Type B pancreatic cell (in vitro differentiated cells): ENCODE data around the gene CDH5. TPM values are rescaled to one million over a fixed set of nuclear protein-coding genes. Genes with fewer than 3 reads are reported as not detected.
A peak's percentile ranks its signal among the peaks of the same experiment; 100 is the strongest.

Experiments
- DNase-seq: peaks from one replicate; pipeline ENCODE4 v3.0.0; 2021; ENCODE audit warnings: mixed read lengths; ENCODE audit not compliant: unreplicated experiment; ENCODE audit errors: extremely low spot score
- H3K27ac Mint-ChIP-seq: 2 replicates; pipeline ENCODE4 v1.8.0; 2021; ENCODE audit warnings: mild to moderate bottlenecking, mixed read lengths
- H3K27me3 Mint-ChIP-seq: 2 replicates; pipeline ENCODE4 v1.8.0; 2021; ENCODE audit warnings: mixed read lengths
- H3K36me3 Mint-ChIP-seq: 2 replicates; pipeline ENCODE4 v1.8.0; 2021; ENCODE audit warnings: mixed read lengths
- H3K4me1 Mint-ChIP-seq: one replicate; pipeline ENCODE4 v1.8.0; 2021; ENCODE audit warnings: mixed read lengths; ENCODE audit not compliant: unreplicated experiment
- H3K4me3 Mint-ChIP-seq: 2 replicates; pipeline ENCODE4 v1.8.0; 2021; ENCODE audit warnings: mild to moderate bottlenecking, mixed read lengths
- H3K9me3 Mint-ChIP-seq: 2 replicates; pipeline ENCODE4 v1.8.0; 2021; ENCODE audit warnings: mixed read lengths
- CTCF ChIP-seq: fragments of 200-600 bp; sonication (generic); conservative IDR thresholded peaks from 2 replicates; pipeline ENCODE4 v1.5.0; 2021; ENCODE audit warnings: antibody characterized with exemption, mild to moderate bottlenecking
- total RNA-seq: library from RNA; stranded (reverse); gene quantifications from 2 replicates; pipeline ENCODE4 v1.2.1, GENCODE V29; 2021; ENCODE audit warnings: low replicate concordance

The CDH5 gene
- total RNA-seq, 1 donor from 2014 or later = 0.46 TPM

- DNase-seq = no peak
- Mint-ChIP-seq H3K4me3 (no peak overlapping the region), H3K36me3 (peaks cover 5% of the 10 kb centered on the region), H3K9me3 (peaks cover 5% of the 10 kb centered on the region), H3K27me3 (no peaks in the 10 kb centered on the region), H3K27ac (no peak overlapping the region), H3K4me1 (peaks cover 17% of the 10 kb centered on the region)
- no peak for TF ChIP-seq CTCF
Measured at GRCh38 chr16:66377324-66377723, 10.8 kb downstream of the CDH5 start.

GRCh38 chr16:66378741-66379570 lies 12.5 kb downstream of the CDH5 start:
- TF ChIP-seq CTCF = no peak

GRCh38 chr16:66379571-66379941 lies 13.1 kb downstream of the CDH5 start:
- Mint-ChIP-seq H3K27ac (peak overlapping the region; percentile 26), H3K27me3 (no peaks in the 10 kb centered on the region), H3K4me3 (no peak overlapping the region), H3K9me3 (peaks cover 5% of the 10 kb centered on the region), H3K36me3 (peaks cover 5% of the 10 kb centered on the region), H3K4me1 (peaks cover 30% of the 10 kb centered on the region)
- TF ChIP-seq CTCF = no peak
- no peak for DNase-seq

More at GRCh38 chr16:66378741-66379570, 12.5 kb downstream of the CDH5 start:
- H3K27ac Mint-ChIP-seq = peak overlapping the region; percentile 26
- H3K27me3 Mint-ChIP-seq = no peaks in the 10 kb centered on the region
- peaks cover 30% of the 10 kb centered on the region for H3K4me1 Mint-ChIP-seq
- H3K36me3 Mint-ChIP-seq = peaks cover 5% of the 10 kb centered on the region
- DNase-seq = no peak
- H3K9me3 Mint-ChIP-seq = peaks cover 5% of the 10 kb centered on the region
- peak overlapping the region; percentile 19 for H3K4me3 Mint-ChIP-seq

GRCh38 chr16:66380421-66380820 lies 13.9 kb downstream of the CDH5 start:
- H3K9me3 Mint-ChIP-seq = peaks cover 5% of the 10 kb centered on the region
- no peak for TF ChIP-seq CTCF
- H3K4me3 Mint-ChIP-seq = no peak overlapping the region
- no peak for DNase-seq
- H3K27ac Mint-ChIP-seq = no peak overlapping the region
- H3K36me3 Mint-ChIP-seq = peaks cover 5% of the 10 kb centered on the region
- no peaks in the 10 kb centered on the region for H3K27me3 Mint-ChIP-seq
- peaks cover 30% of the 10 kb centered on the region for H3K4me1 Mint-ChIP-seq

GRCh38 chr16:66381585-66382170 lies 15.2 kb downstream of the CDH5 start:
- Mint-ChIP-seq H3K9me3 (peaks cover 5% of the 10 kb centered on the region), H3K4me3 (no peak overlapping the region), H3K36me3 (peaks cover 5% of the 10 kb centered on the region), H3K4me1 (peaks cover 26% of the 10 kb centered on the region), H3K27ac (no peak overlapping the region), H3K27me3 (no peaks in the 10 kb centered on the region)
- DNase-seq = no peak
- no peak for TF ChIP-seq CTCF
